Measurements from ENCODE around the gene ABLIM2.

The ABLIM2 gene

DNA sequence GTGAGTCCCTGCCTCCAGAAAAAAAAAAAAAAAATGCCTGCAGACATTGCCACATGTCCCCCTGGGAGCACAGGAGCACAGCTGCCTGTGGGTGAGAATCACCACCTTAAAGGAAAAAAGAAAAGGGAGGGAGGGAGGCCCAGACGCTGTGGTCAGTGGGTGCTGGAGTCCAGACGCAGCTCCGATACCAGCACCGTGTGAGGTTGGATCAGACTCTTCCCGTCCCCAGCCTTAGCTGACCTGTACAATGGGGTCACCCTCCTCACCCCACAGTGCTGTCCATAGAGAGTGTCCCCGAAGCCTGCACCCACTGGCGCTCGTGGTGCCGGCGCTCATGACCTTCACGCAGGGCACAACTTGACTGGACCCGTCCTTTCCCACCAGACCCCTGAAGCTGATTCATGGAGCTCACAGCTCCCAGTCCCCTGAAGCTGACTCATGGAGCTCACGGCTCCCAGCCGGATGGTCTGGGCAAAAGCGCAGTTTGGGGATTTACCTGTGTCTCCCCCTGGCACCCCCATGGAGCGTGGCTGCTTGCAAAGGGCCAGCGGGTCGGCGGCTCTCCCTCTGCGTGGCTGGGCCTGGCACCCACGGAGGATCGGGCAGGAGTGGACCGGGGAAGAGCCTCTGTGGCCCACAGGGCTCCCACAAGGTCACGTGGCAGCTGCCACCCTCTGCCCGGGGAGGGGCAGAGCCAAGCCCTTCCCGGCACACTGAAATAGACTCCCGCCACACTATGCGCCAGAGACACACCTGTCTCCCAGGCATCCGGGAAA is 31.4 kb downstream of the ABLIM2 start:
- no peaks in the 10 kb centered on the region for H3K9me3 ChIP-seq (ENCODE audit: severe bottlenecking)
- H3K27ac ChIP-seq (ENCODE audit: poor library complexity, severe bottlenecking): no peak overlapping the region
- no peaks in the 10 kb centered on the region for H3K4me1 ChIP-seq (ENCODE audit: insufficient read depth, poor library complexity, severe bottlenecking)
- no peak for ATAC-seq (ENCODE audit: low read depth)
- no peaks in the 10 kb centered on the region for H3K27me3 ChIP-seq (ENCODE audit: insufficient read depth, poor library complexity, severe bottlenecking)
- no peak overlapping the region for H3K4me3 ChIP-seq (ENCODE audit: severe bottlenecking)
- DNase-seq (ENCODE audit: low spot score): no peak
- no peaks in the 10 kb centered on the region for H3K36me3 ChIP-seq (ENCODE audit: low read depth)
- TF ChIP-seq, protein P1, sequence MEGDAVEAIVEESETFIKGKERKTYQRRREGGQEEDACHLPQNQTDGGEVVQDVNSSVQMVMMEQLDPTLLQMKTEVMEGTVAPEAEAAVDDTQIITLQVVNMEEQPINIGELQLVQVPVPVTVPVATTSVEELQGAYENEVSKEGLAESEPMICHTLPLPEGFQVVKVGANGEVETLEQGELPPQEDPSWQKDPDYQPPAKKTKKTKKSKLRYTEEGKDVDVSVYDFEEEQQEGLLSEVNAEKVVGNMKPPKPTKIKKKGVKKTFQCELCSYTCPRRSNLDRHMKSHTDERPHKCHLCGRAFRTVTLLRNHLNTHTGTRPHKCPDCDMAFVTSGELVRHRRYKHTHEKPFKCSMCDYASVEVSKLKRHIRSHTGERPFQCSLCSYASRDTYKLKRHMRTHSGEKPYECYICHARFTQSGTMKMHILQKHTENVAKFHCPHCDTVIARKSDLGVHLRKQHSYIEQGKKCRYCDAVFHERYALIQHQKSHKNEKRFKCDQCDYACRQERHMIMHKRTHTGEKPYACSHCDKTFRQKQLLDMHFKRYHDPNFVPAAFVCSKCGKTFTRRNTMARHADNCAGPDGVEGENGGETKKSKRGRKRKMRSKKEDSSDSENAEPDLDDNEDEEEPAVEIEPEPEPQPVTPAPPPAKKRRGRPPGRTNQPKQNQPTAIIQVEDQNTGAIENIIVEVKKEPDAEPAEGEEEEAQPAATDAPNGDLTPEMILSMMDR (IDR thresholded peaks at IDR 0.05; ENCODE audit: poor library complexity, severe bottlenecking): no peak

DNA sequence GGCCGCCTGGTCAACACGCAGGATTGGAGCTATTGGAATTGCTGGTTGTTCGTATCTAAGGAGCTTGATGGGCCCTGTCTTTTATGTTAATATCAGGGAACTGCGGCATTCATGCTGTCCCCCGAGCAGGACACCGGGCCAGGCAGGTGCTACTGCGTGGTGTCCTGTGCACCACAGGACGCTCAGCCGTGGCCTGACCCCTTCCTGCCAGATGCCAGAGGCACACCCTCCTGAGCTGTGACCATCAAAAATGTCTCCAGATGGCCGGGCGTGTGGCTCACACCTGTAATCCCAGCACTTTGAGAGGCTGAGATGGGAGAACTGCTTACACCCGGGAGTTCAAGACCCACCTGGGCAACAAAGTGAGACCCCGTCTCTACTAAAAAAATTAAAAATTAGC is 32.1 kb downstream of the ABLIM2 start:
- Histone ChIP-seq H3K36me3 (ENCODE audit: low read depth) (no peaks in the 10 kb centered on the region), H3K27me3 (ENCODE audit: insufficient read depth, poor library complexity, severe bottlenecking) (no peaks in the 10 kb centered on the region), H3K4me1 (ENCODE audit: insufficient read depth, poor library complexity, severe bottlenecking) (no peaks in the 10 kb centered on the region), H3K4me3 (ENCODE audit: severe bottlenecking) (no peak overlapping the region), H3K9me3 (ENCODE audit: severe bottlenecking) (no peaks in the 10 kb centered on the region), H3K27ac (ENCODE audit: poor library complexity, severe bottlenecking) (no peak overlapping the region)
- DNase-seq (ENCODE audit: low spot score) (no peak), ATAC-seq (ENCODE audit: low read depth) (no peak)
- TF ChIP-seq, protein P1 (IDR thresholded peaks at IDR 0.05; ENCODE audit: poor library complexity, severe bottlenecking): no peak

GRCh38 chr4:8125526-8126056 is 33.0 kb downstream of the ABLIM2 start:
- ATAC-seq (ENCODE audit: low read depth): no peak
- DNase-seq (ENCODE audit: low spot score): no peak
- H3K27me3 ChIP-seq (ENCODE audit: insufficient read depth, poor library complexity, severe bottlenecking): no peaks in the 10 kb centered on the region
- H3K27ac ChIP-seq (ENCODE audit: poor library complexity, severe bottlenecking): no peak overlapping the region
- TF ChIP-seq, protein P1 (IDR thresholded peaks at IDR 0.05; ENCODE audit: poor library complexity, severe bottlenecking): no peak
- H3K9me3 ChIP-seq (ENCODE audit: severe bottlenecking): no peaks in the 10 kb centered on the region
- H3K4me3 ChIP-seq (ENCODE audit: severe bottlenecking): no peak overlapping the region
- no peaks in the 10 kb centered on the region for H3K4me1 ChIP-seq (ENCODE audit: insufficient read depth, poor library complexity, severe bottlenecking)
- H3K36me3 ChIP-seq (ENCODE audit: low read depth): no peaks in the 10 kb centered on the region

DNA sequence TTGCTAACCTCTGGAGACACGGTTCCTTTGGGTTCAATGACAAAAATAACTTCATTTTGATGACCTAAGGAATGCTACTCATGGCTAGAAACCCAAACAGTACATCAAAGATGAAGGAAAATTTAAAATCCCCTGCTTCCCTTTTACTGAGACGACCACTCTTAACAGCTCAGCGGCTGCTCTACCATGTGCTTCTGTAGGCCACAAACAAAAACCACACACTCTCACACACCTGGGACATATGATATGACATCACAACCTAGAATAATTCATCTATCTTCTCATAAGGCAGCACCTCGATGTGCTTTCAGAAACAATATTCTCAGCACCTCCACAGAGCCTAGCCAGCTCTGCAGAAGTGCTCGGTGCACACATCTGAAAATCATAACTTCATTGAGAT is 34.7 kb downstream of the ABLIM2 start:
- ATAC-seq (ENCODE audit: low read depth) (no peak), DNase-seq (ENCODE audit: low spot score) (no peak)
- Histone ChIP-seq H3K27me3 (ENCODE audit: insufficient read depth, poor library complexity, severe bottlenecking) (no peaks in the 10 kb centered on the region), H3K9me3 (ENCODE audit: severe bottlenecking) (no peaks in the 10 kb centered on the region), H3K27ac (ENCODE audit: poor library complexity, severe bottlenecking) (no peak overlapping the region), H3K4me1 (ENCODE audit: insufficient read depth, poor library complexity, severe bottlenecking) (no peaks in the 10 kb centered on the region), H3K36me3 (ENCODE audit: low read depth) (no peaks in the 10 kb centered on the region), H3K4me3 (ENCODE audit: severe bottlenecking) (no peak overlapping the region)
- TF ChIP-seq, protein P1 (IDR thresholded peaks at IDR 0.05; ENCODE audit: poor library complexity, severe bottlenecking): no peak

DNA sequence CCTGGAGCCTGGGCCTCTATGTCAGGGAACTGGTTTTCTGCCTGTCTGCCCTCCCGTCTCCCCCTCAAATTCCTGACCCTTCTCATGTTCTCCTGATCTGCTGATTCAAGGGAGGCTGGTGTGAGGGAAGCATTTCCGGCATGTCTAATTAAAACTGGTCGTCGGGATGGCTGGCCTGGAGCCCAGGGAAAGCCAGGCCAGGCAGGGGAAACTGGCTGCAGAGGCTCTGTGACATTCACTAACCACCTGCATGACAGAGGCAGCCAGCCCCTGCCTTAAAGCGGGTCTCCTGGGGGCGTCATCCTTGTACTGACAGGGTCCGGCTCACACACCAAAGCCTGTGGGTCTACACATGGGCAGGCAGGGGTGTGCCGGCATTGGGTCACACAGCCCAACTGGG is 35.2 kb downstream of the ABLIM2 start:
- H3K27me3 ChIP-seq (ENCODE audit: insufficient read depth, poor library complexity, severe bottlenecking): no peaks in the 10 kb centered on the region
- no peaks in the 10 kb centered on the region for H3K4me1 ChIP-seq (ENCODE audit: insufficient read depth, poor library complexity, severe bottlenecking)
- H3K27ac ChIP-seq (ENCODE audit: poor library complexity, severe bottlenecking): no peak overlapping the region
- ATAC-seq (ENCODE audit: low read depth) (peak; percentile 13; the same call in 1 of the 3 replicates), DNase-seq (ENCODE audit: low spot score) (no peak)
- no peak overlapping the region for H3K4me3 ChIP-seq (ENCODE audit: severe bottlenecking)
- H3K36me3 ChIP-seq (ENCODE audit: low read depth): no peaks in the 10 kb centered on the region
- no peaks in the 10 kb centered on the region for H3K9me3 ChIP-seq (ENCODE audit: severe bottlenecking)
- TF ChIP-seq, protein P1 (IDR thresholded peaks at IDR 0.05; ENCODE audit: poor library complexity, severe bottlenecking): no peak
